IMR-90 (cell line): ENCODE results near the gene NCKAP5. TPM values are rescaled to one million over a fixed set of nuclear protein-coding genes. Genes with fewer than 3 reads are reported as not detected.

Source experiments
- ATAC-seq: fragments of 200-7000 bp; cut with Tn5 transposase; 2 replicates; pipeline ENCODE4 v1.9.1; 2020; ENCODE audit warnings: low read depth, mild to moderate bottlenecking, moderate library complexity
- BruUV-seq: library from RNA; stranded (reverse); fragments of 400-500 nt; replicated peaks from 2 replicates; lab custom pipeline; 2021; lab: Mats Ljungman, UMichigan
- CTCF ChIA-PET: fragments of 300-600 bp; formaldehyde crosslinking; extraction: SDS; loops from one replicate; lab custom pipeline; 2021; ENCODE audit warnings: antibody characterized with exemption; lab: Yijun Ruan, JAX
- POLR2A ChIA-PET: fragments of 300-600 bp; sonication (Branson Sonifier 250); formaldehyde crosslinking; loops from one replicate; lab custom pipeline; 2022; ENCODE audit warnings: antibody characterized with exemption; ENCODE audit not compliant: unreplicated experiment; lab: Charles Lee
- DNase-seq: peaks from one replicate; pipeline ENCODE4 v3.0.0; 2013
- H2AFZ ChIP-seq: replicated peaks from 2 replicates; pipeline ENCODE3; 2013; ENCODE audit warnings: low read length, mild to moderate bottlenecking; ENCODE audit not compliant: poor library complexity
- H2AK5ac ChIP-seq: 2 replicates; pipeline ENCODE4 v1.6.1; 2013; ENCODE audit warnings: low read depth, low read length, inconsistent platforms
- H2AK9ac ChIP-seq: replicated peaks from 2 replicates; pipeline ENCODE3; 2013; ENCODE audit warnings: mild to moderate bottlenecking, low read depth, low read length, moderate library complexity; ENCODE audit not compliant: poor library complexity
- H2BK120ac ChIP-seq: 2 replicates; pipeline ENCODE4 v1.6.1; 2013; ENCODE audit warnings: low read depth, low read length, inconsistent platforms
- H2BK15ac ChIP-seq: 3 replicates; pipeline ENCODE4 v1.6.1; 2013; ENCODE audit warnings: low read depth, low read length, inconsistent platforms
- H2BK20ac ChIP-seq: 2 replicates; pipeline ENCODE4 v1.6.1; 2013; ENCODE audit warnings: low read depth, mild to moderate bottlenecking, inconsistent platforms, low read length, moderate library complexity
- H2BK5ac ChIP-seq: 2 replicates; pipeline ENCODE4 v1.6.1; 2013; ENCODE audit warnings: mild to moderate bottlenecking, low read depth, low read length, inconsistent platforms; ENCODE audit not compliant: poor library complexity, severe bottlenecking
- H3K14ac ChIP-seq: replicated peaks from 2 replicates; pipeline ENCODE4 v1.6.1; 2013; ENCODE audit warnings: low read depth, low read length, inconsistent platforms
- H3K18ac ChIP-seq: 2 replicates; pipeline ENCODE4 v1.6.1; 2013; ENCODE audit warnings: low read depth, low read length, control low read depth
- H3K23ac ChIP-seq: 2 replicates; pipeline ENCODE4 v1.6.1; 2013; ENCODE audit warnings: low read depth, low read length, inconsistent platforms
- H3K27ac ChIP-seq: 2 replicates; pipeline ENCODE4 v1.5.1; 2013; ENCODE audit warnings: mild to moderate bottlenecking, control low read depth, low read length; ENCODE audit not compliant: insufficient read depth
- H3K27me3 ChIP-seq: 2 replicates; pipeline ENCODE4 v1.6.1; 2013; ENCODE audit warnings: low read length; ENCODE audit not compliant: control insufficient read depth, insufficient read depth
- H3K36me3 ChIP-seq: 2 replicates; pipeline ENCODE4 v1.6.1; 2013; ENCODE audit warnings: low read length, mixed read lengths; ENCODE audit not compliant: control insufficient read depth, insufficient read depth
- H3K4ac ChIP-seq: 2 replicates; pipeline ENCODE4 v1.6.1; 2013; ENCODE audit warnings: low read depth, low read length, inconsistent platforms
- H3K4me1 ChIP-seq: 2 replicates; pipeline ENCODE4 v1.6.1; 2013; ENCODE audit warnings: low read length, mixed read lengths; ENCODE audit not compliant: control insufficient read depth, insufficient read depth
- H3K4me2 ChIP-seq: 2 replicates; pipeline ENCODE4 v1.6.1; 2013; ENCODE audit warnings: low read depth, mild to moderate bottlenecking, control low read depth, low read length, moderate library complexity
- H3K4me3 ChIP-seq: 2 replicates; pipeline ENCODE4 v1.5.1; 2013; ENCODE audit warnings: low read depth, mild to moderate bottlenecking, control low read depth, low read length, moderate library complexity; ENCODE audit not compliant: insufficient read depth
- H3K56ac ChIP-seq: 2 replicates; pipeline ENCODE4 v1.6.1; 2013; ENCODE audit warnings: low read length, inconsistent platforms; ENCODE audit not compliant: insufficient read depth; ENCODE audit errors: extremely low read depth
- H3K79me1 ChIP-seq, 2 experiments: 2 replicates each; pipeline ENCODE4 v1.6.1; 2013; ENCODE audit warnings: low read length in 2 of 2, inconsistent platforms in 1 of 2, low read depth in 1 of 2
- H3K9ac ChIP-seq: 2 replicates; pipeline ENCODE4 v1.6.1; 2013; ENCODE audit warnings: low read depth, low read length, control low read depth
- H3K9me1 ChIP-seq: 2 replicates; pipeline ENCODE4 v1.6.1; 2013; ENCODE audit warnings: low read length, inconsistent platforms; ENCODE audit not compliant: insufficient read depth
- H3K9me3 ChIP-seq: 2 replicates; pipeline ENCODE4 v1.6.1; 2013; ENCODE audit warnings: low read length; ENCODE audit not compliant: control insufficient read depth, insufficient read depth
- H4K20me1 ChIP-seq: 2 replicates; pipeline ENCODE4 v1.6.1; 2013; ENCODE audit warnings: low read length, inconsistent platforms; ENCODE audit not compliant: insufficient read depth
- H4K5ac ChIP-seq: 2 replicates; pipeline ENCODE4 v1.6.1; 2013; ENCODE audit warnings: mild to moderate bottlenecking, low read depth, low read length, control low read depth
- H4K8ac ChIP-seq, 2 experiments: 2 replicates each; pipeline ENCODE4 v1.6.1; 2013; ENCODE audit warnings: low read depth in 2 of 2, low read length in 2 of 2, control low read depth in 1 of 2, inconsistent platforms in 1 of 2
- H4K91ac ChIP-seq: 2 replicates; pipeline ENCODE4 v1.6.1; 2013; ENCODE audit warnings: low read depth, low read length, inconsistent platforms; ENCODE audit not compliant: insufficient read depth
- BHLHE40 ChIP-seq: fragments of 150-350 bp; IDR thresholded peaks from 2 replicates; pipeline ENCODE4 v1.6.1; 2016; ENCODE audit warnings: mild to moderate bottlenecking, low read depth, low read length
- CEBPB ChIP-seq: IDR thresholded peaks from 2 replicates; pipeline ENCODE4 v1.6.1; 2012; ENCODE audit warnings: low read depth, low read length, improper control_type of control experiment
- CHD1 ChIP-seq: IDR thresholded peaks from 2 replicates; pipeline ENCODE4 v1.6.1; 2012; ENCODE audit warnings: low read depth, low read length, improper control_type of control experiment
- CTCF ChIP-seq: conservative IDR thresholded peaks from 2 replicates; pipeline ENCODE4 v1.5.1; 2012; ENCODE audit warnings: mild to moderate bottlenecking, low read depth, low read length, improper control_type of control experiment
- ELK1 ChIP-seq: fragments of 150-350 bp; IDR thresholded peaks from 2 replicates; pipeline ENCODE4 v1.6.1; 2016; ENCODE audit warnings: low read depth, mild to moderate bottlenecking, low read length, moderate library complexity, borderline replicate concordance
- FOS ChIP-seq: fragments of 150-350 bp; IDR thresholded peaks from 2 replicates; pipeline ENCODE4 v1.6.1; 2016; ENCODE audit warnings: low read depth, low read length
- MAFK ChIP-seq: IDR thresholded peaks from 2 replicates; pipeline ENCODE4 v1.6.1; 2012; ENCODE audit warnings: low read depth, low read length, improper control_type of control experiment
- MAZ ChIP-seq: IDR thresholded peaks from 2 replicates; pipeline ENCODE4 v1.6.1; 2012; ENCODE audit warnings: low read depth, mild to moderate bottlenecking, low read length, improper control_type of control experiment, moderate library complexity, borderline replicate concordance
- MXI1 ChIP-seq: IDR thresholded peaks from 2 replicates; pipeline ENCODE4 v1.6.1; 2012; ENCODE audit warnings: low read depth, mild to moderate bottlenecking, low read length, moderate library complexity, borderline replicate concordance
- NFE2L2 ChIP-seq: fragments of 150-350 bp; IDR thresholded peaks from 2 replicates; pipeline ENCODE4 v1.6.1; 2016; ENCODE audit warnings: low read depth, mild to moderate bottlenecking, low read length
- POLR2A ChIP-seq: IDR thresholded peaks from 2 replicates; pipeline ENCODE4 v1.6.1; 2012; ENCODE audit warnings: mild to moderate bottlenecking, low read depth, low read length
- RCOR1 ChIP-seq: IDR thresholded peaks from 2 replicates; pipeline ENCODE4 v1.6.1; 2012; ENCODE audit warnings: mild to moderate bottlenecking, low read length, improper control_type of control experiment; ENCODE audit not compliant: insufficient replicate concordance
- RFX5 ChIP-seq: IDR thresholded peaks from 2 replicates; pipeline ENCODE4 v1.8.0; 2012; ENCODE audit warnings: low read depth, mild to moderate bottlenecking, low read length, moderate library complexity
- SMC3 ChIP-seq: fragments of 150-350 bp; IDR thresholded peaks from 2 replicates; pipeline ENCODE4 v1.6.1; 2016; ENCODE audit warnings: low read depth, mild to moderate bottlenecking, antibody characterized with exemption, low read length, moderate library complexity
- WGBS, 2 experiments: methylation state at CpG; one replicate each; pipeline versions ENCODE4 v1.1.5 to v1.1.7; 2013; ENCODE audit warnings: missing lambda C conversion rate in 2 of 2; ENCODE audit not compliant: insufficient read length in 1 of 2; ENCODE audit errors: extremely low coverage in 2 of 2; 5-methylcytosine and 5-hydroxymethylcytosine counted together
- dilution Hi-C: fragments of 300-500 bp; cut with HindIII; formaldehyde crosslinking; loops from one replicate; pipeline ENCODE4 v1.14.3; 2018; ENCODE audit warnings: low sequenced_read_pairs; ENCODE audit not compliant: unreplicated experiment
- in situ Hi-C: fragments of 300-500 bp; cut with MboI; formaldehyde crosslinking; loops from 3 replicates; pipeline ENCODE4 v1.14.3; 2019; ENCODE audit warnings: low sequenced_read_pairs, inconsistent platforms, mixed read lengths
- intact Hi-C: fragments of 100-400 bp; cut with micrococcal nuclease; formaldehyde crosslinking; loops from 2 replicates; pipeline ENCODE4 v1.10.0; 2022
- polyA plus RNA-seq, 3 experiments: library from polyadenylated mRNA; depleted of rRNA; stranded (reverse); fragments of >200 nt; gene quantifications; 2 replicates each; pipeline ENCODE4 v1.2.3, GENCODE V29; 2012; ENCODE audit warnings: low replicate concordance in 1 of 3
- total RNA-seq: library from RNA; depleted of rRNA; stranded (reverse); fragments of >200 nt; gene quantifications from 2 replicates; pipeline ENCODE4 v1.2.3, GENCODE V29; 2012
- TF ChIP-seq, protein P1 (sequence below): fragments of 150-350 bp; IDR thresholded peaks from 2 replicates; pipeline ENCODE4 v1.6.1; 2017; ENCODE audit warnings: mild to moderate bottlenecking, antibody characterized with exemption, low read length, low read depth

The NCKAP5 gene
- total and polyA plus RNA-seq, 2 of the 4 experiments (the other 2 are of a cell fraction) = 2.7 to 3.9 TPM

GRCh38 chr2:132955871-132956615, 612.2 kb downstream of the NCKAP5 start:
- Histone ChIP-seq H2BK20ac (no peak overlapping the region), H4K91ac (no peak overlapping the region), H2BK120ac (no peak overlapping the region), H4K20me1 (no peaks in the 10 kb centered on the region), H4K5ac (no peak overlapping the region), H3K56ac (no peak overlapping the region), H3K4me2 (no peak overlapping the region), H3K9ac (no peak overlapping the region), H4K8ac (no peak overlapping the region), H3K4ac (no peak overlapping the region), H3K4me1 (no peaks in the 10 kb centered on the region), H3K79me1 (peaks cover 0 to 11% of the 10 kb centered on the region in 2 experiments; a peak in 1 of 4 replicates), H3K18ac (no peak overlapping the region), H2AFZ (no peak overlapping the region), H2BK15ac (no peak overlapping the region), H3K4me3 (no peak overlapping the region), H2BK5ac (no peak overlapping the region), H3K27me3 (no peaks in the 10 kb centered on the region), H3K36me3 (peaks cover 8% of the 10 kb centered on the region), H2AK9ac (no peak overlapping the region), H3K9me1 (peaks cover 7% of the 10 kb centered on the region; the same call in 1 of the 2 replicates), H3K9me3 (no peaks in the 10 kb centered on the region), H3K23ac (no peak overlapping the region), H2AK5ac (no peak overlapping the region), H3K27ac (no peak overlapping the region), H3K14ac (no peak overlapping the region)
- no TSS peak for BruUV-seq
- in situ Hi-C loops = no loop called here
- 80% methylated on average over 3 of the region's 6 CpGs; no CpG with 5 or more reads in 1 of the 2 experiments for WGBS, 2 experiments
- ATAC-seq = no peak
- DNase-seq = no peak
- ChIA-PET CTCF (interaction anchor here (1.0 kb wide), 1 partner anchor 21 kb away, joined by 3 read pairs; no protein-coding TSS in a partner anchor), POLR2A (no interaction called here)
- intact Hi-C loops = no loop called here
- dilution Hi-C loops = no loop called here
- TF ChIP-seq CTCF (no peak), MAZ (no peak), CEBPB (no peak), MAFK (no peak), FOS (no peak), SMC3 (no peak), ELK1 (no peak), MXI1 (no peak), RCOR1 (no peak), RFX5 (no peak), POLR2A (no peak), CHD1 (no peak), NFE2L2 (no peak), BHLHE40 (no peak)
- TF ChIP-seq, protein P1, sequence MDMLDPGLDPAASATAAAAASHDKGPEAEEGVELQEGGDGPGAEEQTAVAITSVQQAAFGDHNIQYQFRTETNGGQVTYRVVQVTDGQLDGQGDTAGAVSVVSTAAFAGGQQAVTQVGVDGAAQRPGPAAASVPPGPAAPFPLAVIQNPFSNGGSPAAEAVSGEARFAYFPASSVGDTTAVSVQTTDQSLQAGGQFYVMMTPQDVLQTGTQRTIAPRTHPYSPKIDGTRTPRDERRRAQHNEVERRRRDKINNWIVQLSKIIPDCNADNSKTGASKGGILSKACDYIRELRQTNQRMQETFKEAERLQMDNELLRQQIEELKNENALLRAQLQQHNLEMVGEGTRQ = no peak
